Parathyroid adenoma (tissue), 2 donors: ENCODE results near the gene TNK2.
"Not testable (repeated sequence)": the region's sequence is repeated elsewhere in the genome, so short reads cannot be mapped to it uniquely, and the experiment has no call there.

Experiments
- H2AFZ ChIP-seq: fragments of 300-600 bp; sonication (generic); one replicate; pipeline ENCODE4 v1.7.0; 2017; ENCODE audit warnings: antibody characterized with exemption, mild to moderate bottlenecking
- H3K27ac ChIP-seq: fragments of 300-600 bp; sonication (generic); one replicate; pipeline ENCODE4 v1.7.0; 2017
- H3K27me3 ChIP-seq: fragments of 300-600 bp; sonication (generic); one replicate; pipeline ENCODE4 v1.7.0; 2017; ENCODE audit warnings: low read length; ENCODE audit not compliant: control insufficient read depth, insufficient read depth
- H3K36me3 ChIP-seq: fragments of 300-600 bp; sonication (generic); one replicate; pipeline ENCODE4 v1.7.0; 2017; ENCODE audit warnings: low read length; ENCODE audit not compliant: control insufficient read depth, insufficient read depth
- H3K4me1 ChIP-seq: fragments of 300-600 bp; sonication (generic); one replicate; pipeline ENCODE4 v1.7.0; 2017; ENCODE audit warnings: control low read depth
- H3K4me2 ChIP-seq: fragments of 300-600 bp; sonication (generic); one replicate; pipeline ENCODE4 v1.7.0; 2017; ENCODE audit warnings: low read length
- H3K4me3 ChIP-seq: fragments of 300-600 bp; sonication (generic); one replicate; pipeline ENCODE4 v1.7.0; 2017; ENCODE audit warnings: low read depth, low read length
- H3K79me2 ChIP-seq: fragments of 300-600 bp; sonication (generic); one replicate; pipeline ENCODE4 v1.7.0; 2017; ENCODE audit warnings: control low read depth
- H3K9ac ChIP-seq: fragments of 300-600 bp; sonication (generic); one replicate; pipeline ENCODE4 v1.7.0; 2017; ENCODE audit warnings: mild to moderate bottlenecking
- H3K9me3 ChIP-seq: fragments of 300-600 bp; sonication (generic); one replicate; pipeline ENCODE4 v1.7.0; 2017; ENCODE audit warnings: low read length; ENCODE audit not compliant: control insufficient read depth
- CTCF ChIP-seq: fragments of 300-600 bp; sonication (generic); IDR thresholded peaks from one replicate; pipeline ENCODE4 v1.7.0; 2017; ENCODE audit warnings: antibody characterized with exemption, mild to moderate bottlenecking
- donor health status: primary hyperparathyroidism.

TNK2 gene

GRCh38 chr3:195916291-195916690 lies 7.9 kb upstream of the TNK2 start:
- no peak for TF ChIP-seq CTCF
- no peak overlapping the region for H3K4me2 ChIP-seq
- no peaks in the 10 kb centered on the region for H3K79me2 ChIP-seq
- H3K4me1 ChIP-seq: peaks cover 6% of the 10 kb centered on the region
- H3K4me3 ChIP-seq: no peak overlapping the region
- H3K27ac ChIP-seq: no peak overlapping the region
- H3K27me3 ChIP-seq: no peaks in the 10 kb centered on the region
- H2AFZ ChIP-seq: no peak overlapping the region
- no peak overlapping the region for H3K9ac ChIP-seq
- H3K36me3 ChIP-seq: no peaks in the 10 kb centered on the region
- H3K9me3 ChIP-seq: no peaks in the 10 kb centered on the region

GRCh38 chr3:195914648-195915473 lies 6.5 kb upstream of the TNK2 start:
- peaks cover 6% of the 10 kb centered on the region for H3K4me1 ChIP-seq
- no peaks in the 10 kb centered on the region for H3K27me3 ChIP-seq
- H2AFZ ChIP-seq: peak overlapping the region; percentile 39
- H3K9ac ChIP-seq: no peak overlapping the region
- H3K9me3 ChIP-seq: no peaks in the 10 kb centered on the region
- H3K27ac ChIP-seq: no peak overlapping the region
- no peak overlapping the region for H3K4me3 ChIP-seq
- no peaks in the 10 kb centered on the region for H3K36me3 ChIP-seq
- TF ChIP-seq CTCF: peak; percentile 99
- H3K79me2 ChIP-seq: no peaks in the 10 kb centered on the region
- H3K4me2 ChIP-seq: peak overlapping the region; percentile 35

- not testable (repeated sequence) for H3K4me1 ChIP-seq, H3K9me3 ChIP-seq, H2AFZ ChIP-seq, H3K9ac ChIP-seq, H3K4me3 ChIP-seq, H3K79me2 ChIP-seq, H3K27ac ChIP-seq, H3K4me2 ChIP-seq, H3K36me3 ChIP-seq, H3K27me3 ChIP-seq
Observed at GRCh38 chr3:195914146-195914545, 5.8 kb upstream of the TNK2 start.

- H3K9ac ChIP-seq: no peak overlapping the region
- H3K4me2 ChIP-seq: no peak overlapping the region
- H3K4me3 ChIP-seq: no peak overlapping the region
- H3K27ac ChIP-seq: no peak overlapping the region
- H3K4me1 ChIP-seq: peaks cover 6% of the 10 kb centered on the region
- H3K27me3 ChIP-seq: no peaks in the 10 kb centered on the region
- no peak overlapping the region for H2AFZ ChIP-seq
- no peaks in the 10 kb centered on the region for H3K36me3 ChIP-seq
- no peaks in the 10 kb centered on the region for H3K79me2 ChIP-seq
- no peaks in the 10 kb centered on the region for H3K9me3 ChIP-seq
- TF ChIP-seq CTCF: no peak
Observed at GRCh38 chr3:195913382-195913781, 5.0 kb upstream of the TNK2 start.

GRCh38 chr3:195911946-195912270 lies 3.6 kb upstream of the TNK2 start:
- Histone ChIP-seq H3K4me2 (no peak overlapping the region), H3K79me2 (no peaks in the 10 kb centered on the region), H2AFZ (no peak overlapping the region), H3K9me3 (no peaks in the 10 kb centered on the region), H3K4me3 (no peak overlapping the region), H3K27ac (no peak overlapping the region), H3K4me1 (peaks cover 6% of the 10 kb centered on the region), H3K27me3 (no peaks in the 10 kb centered on the region), H3K9ac (no peak overlapping the region), H3K36me3 (no peaks in the 10 kb centered on the region)
- TF ChIP-seq CTCF: no peak
